Left forelimb (tissue), 1 donor: ENCODE measurements around the gene TSEN2.
"Not testable (repeated sequence)": the region's sequence is repeated elsewhere in the genome, so short reads cannot be mapped to it uniquely, and the experiment has no call there.

Experiments
- DNase-seq: peaks from one replicate; pipeline ENCODE4 v3.0.0-alpha.2; 2018; ENCODE audit warnings: low spot score

The TSEN2 gene

DNA sequence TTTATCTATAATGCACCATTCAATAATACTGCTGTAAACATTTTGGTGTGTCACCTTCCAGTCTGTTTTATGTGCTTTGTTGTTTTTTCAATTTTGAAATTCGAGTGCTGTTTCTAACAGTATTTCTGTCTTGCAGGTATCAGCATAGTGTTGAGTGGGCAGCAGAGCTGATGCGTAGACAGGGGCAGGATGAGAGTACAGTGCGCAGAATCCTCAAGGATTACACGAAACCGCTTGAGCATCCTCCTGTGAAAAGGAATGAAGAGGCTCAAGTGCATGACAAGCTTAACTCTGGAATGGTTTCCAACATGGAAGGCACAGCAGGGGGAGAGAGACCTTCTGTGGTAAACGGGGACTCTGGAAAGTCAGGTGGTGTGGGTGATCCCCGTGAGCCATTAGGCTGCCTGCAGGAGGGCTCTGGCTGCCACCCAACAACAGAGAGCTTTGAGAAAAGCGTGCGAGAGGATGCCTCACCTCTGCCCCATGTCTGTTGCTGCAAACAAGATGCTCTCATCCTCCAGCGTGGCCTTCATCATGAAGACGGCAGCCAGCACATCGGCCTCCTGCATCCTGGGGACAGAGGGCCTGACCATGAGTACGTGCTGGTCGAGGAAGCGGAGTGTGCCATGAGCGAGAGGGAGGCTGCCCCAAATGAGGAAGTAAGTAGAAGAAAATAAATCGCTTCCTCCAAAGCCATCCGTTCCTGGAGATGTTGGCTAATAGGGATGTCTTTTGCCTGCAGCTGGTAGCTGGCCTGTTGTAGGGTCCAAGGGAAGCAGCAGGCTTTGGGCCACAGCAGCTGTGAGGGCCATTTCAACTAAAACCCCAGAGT lies 19.1 kb downstream of the TSEN2 start:
- no peak for DNase-seq

DNA sequence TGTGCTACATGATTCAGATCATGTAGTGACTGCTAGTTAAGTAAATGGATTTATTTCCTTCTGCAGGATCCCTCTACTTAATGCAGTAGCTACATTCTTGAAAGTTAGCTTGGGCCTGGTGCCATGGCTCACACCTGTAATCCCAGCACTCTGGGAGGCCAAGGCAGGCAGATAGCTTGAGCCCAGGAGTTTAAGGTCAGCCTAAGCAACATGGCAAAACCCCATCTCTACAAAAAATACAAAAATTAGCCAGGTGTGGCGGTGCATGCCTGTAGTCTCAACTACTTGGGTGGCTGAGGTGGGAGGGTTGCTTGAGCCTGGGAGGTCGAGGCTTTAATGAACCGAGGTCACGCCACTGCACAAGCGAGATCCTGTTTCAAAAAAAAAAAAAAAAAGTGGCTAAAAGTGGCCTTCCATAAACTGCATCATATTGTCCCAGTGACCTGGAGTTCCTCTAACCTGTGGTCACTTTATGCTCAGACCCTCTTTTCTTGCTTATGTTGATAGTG lies 22.0 kb downstream of the TSEN2 start:
- no peak for DNase-seq

DNA sequence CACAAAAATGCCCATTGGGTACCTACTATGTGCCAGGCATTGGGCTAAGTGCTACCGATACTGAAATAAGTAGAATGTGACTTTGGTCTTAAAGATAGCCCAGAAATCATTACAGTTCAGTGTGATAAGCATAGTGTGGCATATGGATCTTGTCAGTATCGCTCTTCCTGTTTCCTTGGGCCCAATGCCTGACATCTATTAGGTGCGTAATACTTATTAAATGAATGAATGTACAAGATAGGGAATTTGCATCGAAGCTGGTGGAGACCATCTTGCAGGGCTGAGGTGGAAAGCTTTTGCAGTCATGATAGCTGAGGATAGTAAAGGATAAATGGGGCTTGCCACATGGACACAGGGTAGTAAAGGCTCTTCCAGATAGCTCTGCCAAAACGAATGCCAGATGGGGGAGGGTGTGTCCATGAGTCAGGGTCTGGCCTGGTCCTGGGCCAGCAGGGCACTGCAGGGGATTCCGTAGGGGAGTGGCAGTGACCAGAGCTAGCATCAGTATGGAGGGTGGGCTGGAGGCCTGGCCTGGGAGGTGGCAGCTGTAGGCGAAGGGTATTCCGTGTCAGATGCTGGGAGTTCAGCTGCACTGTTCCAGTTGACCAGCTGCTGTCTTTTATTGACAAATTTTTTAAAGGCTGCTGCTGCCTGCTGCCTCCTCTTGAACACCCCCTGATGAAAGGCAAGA lies 23.5 kb downstream of the TSEN2 start:
- peak; percentile 72 for DNase-seq

DNA sequence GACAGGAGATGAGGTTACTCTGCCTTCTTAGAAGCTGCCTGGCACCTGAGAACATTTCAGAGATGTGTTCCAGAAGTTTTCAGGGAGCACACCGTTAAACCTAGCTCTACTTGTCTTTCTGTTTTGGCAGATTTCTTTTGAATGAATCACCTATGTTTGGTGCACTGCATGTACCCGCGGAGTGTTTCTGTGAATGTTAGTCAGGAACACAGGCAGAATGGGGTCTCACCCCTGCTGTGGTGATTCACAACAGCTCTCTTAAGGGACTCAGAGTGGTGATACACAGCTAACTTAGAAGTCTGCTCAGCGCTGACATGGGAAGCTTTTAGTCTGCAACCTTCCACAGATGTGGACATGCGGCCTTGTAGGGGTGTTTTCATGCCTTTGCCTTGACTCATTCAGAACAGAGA lies 24.0 kb downstream of the TSEN2 start:
- DNase-seq = no peak

DNA sequence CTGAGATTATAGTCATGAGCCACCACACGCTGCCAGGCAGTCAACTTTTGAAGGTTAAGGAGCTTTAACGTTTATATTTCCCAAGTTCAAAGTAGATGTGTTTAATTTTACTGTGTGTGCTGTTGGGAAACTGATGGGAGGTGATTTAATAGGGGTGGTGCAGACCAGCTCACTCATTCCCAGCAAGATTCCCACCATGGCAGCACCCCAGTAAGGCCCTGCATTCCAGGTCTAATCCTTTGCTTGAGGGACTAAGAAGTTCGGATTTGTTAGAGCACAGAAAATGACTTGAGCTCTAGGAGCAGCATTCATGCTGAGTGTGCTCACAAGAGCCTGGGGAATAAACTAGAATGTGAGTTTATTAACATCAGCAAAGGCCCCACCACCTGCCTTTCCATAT lies 25.2 kb downstream of the TSEN2 start:
- no peak for DNase-seq

DNA sequence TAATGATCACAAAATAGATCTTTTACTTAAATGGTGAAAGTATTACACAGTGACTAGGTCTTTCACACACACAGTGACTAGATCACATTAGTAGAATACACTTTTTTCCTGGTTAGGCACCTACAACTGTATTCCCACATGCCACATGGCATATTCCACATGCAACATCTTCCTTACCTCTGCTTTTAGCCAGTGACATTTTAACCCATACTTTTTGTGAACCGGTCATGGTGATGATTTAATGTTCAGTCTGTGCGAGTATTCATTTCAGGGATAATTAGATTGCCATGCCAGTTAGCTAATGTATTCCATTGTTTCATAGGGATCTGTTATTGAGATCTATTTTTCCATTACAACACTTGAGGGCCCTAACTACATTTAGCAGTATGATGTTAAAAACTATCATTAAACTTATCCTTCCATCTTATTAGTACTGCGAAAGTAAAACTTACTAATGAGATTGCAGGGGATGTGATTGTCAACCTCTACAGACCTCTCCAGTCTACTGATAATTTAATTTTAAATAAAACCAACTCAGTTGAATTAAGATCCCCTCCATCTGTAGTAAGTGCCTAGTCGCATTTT lies 28.3 kb downstream of the TSEN2 start:
- DNase-seq = no peak

DNA sequence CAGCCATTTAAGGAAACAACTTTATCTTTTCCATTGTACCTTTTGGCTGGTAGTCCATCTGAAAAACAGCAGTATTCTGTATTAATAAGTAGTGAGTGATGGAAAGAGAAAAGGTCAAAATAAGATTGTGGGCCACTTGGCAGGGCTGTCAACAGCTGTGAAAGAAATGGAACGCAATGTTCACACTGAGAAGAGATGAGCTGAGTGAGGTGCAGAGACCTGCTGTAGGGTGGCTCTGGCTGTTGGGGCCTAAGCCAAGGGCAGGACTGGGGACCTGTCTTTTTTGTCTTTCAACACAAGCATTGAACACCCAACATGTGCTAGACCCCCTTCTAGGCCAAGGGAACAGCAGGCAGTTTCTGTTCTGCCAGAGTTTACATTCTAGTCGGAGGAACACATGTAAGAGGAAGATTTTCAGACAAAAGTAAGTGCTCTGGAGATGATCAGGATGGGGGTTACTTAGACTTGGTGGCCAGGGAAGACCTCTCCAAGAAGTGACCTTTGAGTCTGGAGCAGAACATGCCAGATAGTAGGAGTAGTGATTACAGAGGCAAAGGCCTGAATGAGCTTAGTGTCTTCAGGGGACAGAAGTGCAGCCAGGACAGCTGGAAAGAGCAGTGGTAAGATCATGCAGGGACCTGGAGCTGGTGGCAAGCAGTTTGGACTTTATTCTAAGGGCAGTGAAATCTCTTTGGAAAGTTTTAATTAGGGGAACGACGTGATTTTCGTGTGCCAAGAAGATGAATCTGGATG lies 29.6 kb downstream of the TSEN2 start:
- no peak for DNase-seq

DNA sequence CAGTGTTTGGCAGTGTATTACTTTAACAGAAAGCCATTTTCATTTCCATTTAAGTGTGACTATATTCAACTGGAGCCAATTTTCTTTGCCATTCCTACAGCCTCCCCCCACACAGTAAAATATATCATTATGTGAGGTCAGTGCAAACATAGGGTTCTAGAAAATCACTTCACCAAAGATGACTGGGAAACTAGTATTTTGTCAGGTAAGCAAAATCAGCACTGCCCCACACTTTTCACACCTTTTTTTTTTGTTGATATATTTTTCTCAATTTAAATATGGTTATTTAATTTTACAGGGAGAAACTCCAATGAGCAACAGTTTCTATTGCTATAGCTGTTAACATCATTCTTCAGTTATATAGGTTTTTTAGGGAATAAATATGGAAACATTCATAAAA lies 31.4 kb downstream of the TSEN2 start:
- DNase-seq = no peak

DNA sequence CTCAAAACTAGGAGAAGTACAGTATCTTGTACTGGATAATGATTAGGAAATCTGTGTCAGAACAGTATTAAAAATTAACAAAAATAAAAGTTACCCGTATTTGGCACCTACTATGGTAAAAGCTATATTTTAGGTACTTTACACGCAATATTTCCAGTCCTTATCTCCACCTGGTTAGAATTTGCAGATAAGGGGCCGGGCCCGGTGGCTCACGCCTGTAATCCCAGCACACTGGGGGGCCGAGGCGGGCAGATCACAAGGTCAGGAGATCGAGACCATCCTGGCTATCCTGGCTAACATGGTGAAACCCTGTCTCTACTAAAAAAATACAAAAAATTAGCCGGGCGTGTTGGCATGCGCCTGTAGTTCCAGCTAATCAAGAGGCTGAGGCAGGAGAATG lies 32.6 kb downstream of the TSEN2 start:
- no peak for DNase-seq

DNA sequence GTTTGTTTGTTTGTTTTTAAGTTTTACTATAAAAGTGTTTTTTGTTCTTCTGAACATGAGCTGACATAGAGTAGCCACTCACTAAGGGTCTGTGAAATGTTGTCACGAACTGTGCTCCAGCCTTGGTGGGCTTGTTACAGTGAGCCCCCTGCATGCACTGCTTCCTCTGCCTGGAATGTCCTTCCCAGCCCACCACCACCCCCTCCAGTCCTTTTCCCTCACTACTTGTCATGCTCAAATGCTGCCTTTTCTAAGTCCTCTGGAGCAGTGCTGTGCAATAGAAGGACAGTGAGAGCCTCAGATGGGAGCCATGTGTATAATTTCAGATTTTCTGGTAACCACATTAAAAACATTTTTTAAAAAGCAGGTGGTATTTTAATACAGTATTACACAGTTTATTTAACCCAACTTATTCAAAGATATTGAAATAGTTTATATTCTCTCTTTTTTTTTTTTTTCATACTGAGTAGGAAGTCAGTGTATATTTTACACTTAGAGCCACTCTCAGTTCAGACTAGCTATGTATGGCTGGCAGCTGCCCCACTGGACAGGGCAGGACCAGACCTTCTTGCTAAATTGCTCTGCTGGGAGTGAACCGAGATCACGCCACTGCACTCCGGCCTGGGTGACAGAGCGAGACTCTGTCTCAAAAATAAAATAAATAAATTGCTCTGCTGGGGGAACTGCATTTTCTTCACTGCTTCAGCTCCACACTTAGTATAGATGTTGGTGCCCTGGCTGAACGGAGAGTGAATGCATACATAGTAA lies 34.2 kb downstream of the TSEN2 start:
- no peak for DNase-seq

DNA sequence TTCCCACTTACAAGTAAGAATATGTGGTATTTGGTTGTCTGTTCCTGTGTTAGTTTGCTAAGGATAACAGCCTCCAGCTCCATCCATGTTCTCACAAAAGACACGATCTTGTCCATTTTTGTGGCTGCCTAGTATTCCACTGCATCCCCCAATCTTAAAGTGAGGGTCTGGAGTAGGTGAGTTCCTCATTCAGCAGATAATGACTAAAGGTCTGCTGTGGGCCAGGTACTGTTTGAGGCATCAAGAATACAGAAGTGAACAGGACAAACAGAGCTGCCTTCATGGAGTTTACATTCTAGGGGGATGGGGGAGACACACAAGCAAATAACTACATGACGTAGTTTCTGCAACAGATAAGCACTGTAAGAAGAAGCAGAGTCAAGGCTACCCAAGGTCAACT lies 36.7 kb downstream of the TSEN2 start:
- no peak for DNase-seq

DNA sequence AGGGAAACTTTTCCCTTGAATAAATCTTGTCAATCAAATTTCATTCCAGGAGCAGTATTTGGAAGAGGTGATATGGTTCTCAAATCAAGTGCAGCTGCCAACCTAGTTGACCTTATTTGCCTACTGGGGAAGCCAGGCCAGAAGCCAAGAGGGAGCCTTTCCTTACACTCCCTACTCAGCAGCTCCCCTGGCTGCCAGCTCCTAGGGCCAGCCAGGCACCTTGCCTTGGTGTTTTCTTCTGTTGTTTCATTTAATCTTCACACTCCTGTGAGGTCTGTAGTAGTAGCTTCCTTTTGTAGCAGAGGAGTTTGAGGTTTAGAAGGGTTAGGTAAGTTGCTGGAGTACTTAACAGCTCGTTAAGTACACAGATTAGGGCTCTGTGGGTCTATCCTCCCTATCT lies 38.4 kb downstream of the TSEN2 start:
- DNase-seq = no peak

DNA sequence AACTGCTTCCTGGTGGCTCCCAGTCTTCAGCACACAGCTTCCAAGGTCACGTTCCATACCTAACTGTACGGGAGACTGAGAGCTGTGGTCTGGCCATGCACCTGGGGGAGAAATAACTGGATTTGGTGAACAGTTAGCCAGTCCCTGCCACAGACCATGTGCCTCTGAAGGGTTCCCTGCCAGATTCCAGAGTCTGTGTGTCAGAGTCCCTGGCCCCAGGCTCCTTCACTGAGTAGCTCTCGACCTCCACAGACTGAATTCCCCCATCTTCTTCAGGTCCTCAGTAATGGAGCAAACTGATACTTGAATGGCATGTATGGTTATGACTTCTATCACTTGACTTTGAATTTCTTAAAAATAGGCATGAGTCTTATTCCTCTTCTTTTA lies 43.5 kb downstream of the TSEN2 start:
- DNase-seq = no peak

DNA sequence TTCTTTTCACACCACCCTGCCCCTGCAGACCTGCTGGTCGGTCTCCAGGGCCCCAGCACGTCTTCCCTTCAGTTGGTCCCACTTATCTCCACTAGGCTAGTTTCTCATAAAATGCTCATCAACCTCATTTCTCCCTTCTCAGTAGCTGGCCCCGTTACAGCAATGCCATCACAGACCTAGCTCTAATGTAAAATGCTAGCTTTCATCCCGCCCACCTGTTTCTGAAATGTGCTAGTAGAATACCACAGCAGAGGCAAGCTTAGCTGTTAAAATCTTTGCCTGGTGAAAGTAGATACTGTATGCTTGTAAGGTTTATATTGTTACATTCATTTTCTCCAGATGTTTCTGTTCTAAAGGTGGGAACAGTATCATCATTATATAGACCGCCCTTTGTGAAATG lies 47.9 kb downstream of the TSEN2 start:
- no peak for DNase-seq

DNA sequence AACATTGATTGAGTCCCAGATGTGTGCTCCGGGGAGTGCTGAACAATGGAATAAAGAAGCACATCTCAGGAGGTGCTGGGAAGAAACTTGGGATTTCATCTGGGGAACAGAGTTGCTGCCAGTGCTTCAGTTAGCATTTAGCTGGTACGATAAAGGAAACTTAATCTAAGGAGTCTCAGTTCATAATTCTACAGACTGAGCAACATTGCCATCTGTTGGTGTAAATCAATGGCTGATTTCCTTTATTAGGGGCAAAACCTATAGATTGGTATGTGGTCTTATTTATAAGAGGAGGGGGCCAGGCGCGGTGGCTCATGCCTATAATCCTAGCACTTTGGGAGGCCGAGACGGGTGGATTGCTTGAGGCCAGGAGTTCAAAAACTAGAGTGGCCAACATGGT lies 52.1 kb downstream of the TSEN2 start:
- DNase-seq = no peak

DNA sequence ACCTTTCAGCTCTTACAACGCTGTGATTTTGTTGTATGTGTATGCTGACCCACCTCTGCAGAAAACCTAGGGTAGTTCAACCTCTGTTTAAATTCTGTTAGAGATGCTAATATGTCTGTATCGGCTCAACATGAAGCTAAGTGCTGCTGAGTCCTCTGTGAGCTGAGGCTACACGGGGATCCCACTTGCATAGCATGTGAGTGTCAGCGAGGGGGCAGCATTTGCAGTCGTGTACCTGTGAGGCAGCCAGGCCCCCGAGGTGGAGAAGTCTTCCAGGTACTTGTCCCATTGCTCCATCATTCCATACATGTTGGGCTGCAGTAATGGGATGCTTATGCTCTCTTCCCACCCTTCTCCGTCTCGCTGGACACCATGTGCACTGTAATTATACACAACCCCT lies 57.3 kb downstream of the TSEN2 start:
- no peak for DNase-seq

DNA sequence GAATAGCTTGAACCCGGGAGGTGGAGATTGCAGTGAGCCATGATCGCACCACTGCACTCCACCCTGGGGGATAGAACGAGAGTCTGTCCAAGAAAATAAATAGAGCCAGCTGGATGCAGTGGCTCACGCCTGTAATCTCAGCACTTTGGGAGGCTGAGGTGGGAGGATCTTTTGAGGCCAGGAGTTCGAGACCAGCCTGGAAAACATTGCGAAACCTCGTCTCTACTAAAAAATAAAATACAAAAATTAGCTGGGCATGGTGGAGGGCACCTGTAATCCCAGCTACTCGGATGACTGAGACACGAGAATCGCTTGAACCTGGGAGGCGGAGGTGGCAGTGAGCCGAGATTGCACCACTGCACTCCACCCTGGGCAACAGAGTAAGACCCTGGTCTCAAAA lies 59.2 kb downstream of the TSEN2 start:
- not testable (repeated sequence) for DNase-seq

DNA sequence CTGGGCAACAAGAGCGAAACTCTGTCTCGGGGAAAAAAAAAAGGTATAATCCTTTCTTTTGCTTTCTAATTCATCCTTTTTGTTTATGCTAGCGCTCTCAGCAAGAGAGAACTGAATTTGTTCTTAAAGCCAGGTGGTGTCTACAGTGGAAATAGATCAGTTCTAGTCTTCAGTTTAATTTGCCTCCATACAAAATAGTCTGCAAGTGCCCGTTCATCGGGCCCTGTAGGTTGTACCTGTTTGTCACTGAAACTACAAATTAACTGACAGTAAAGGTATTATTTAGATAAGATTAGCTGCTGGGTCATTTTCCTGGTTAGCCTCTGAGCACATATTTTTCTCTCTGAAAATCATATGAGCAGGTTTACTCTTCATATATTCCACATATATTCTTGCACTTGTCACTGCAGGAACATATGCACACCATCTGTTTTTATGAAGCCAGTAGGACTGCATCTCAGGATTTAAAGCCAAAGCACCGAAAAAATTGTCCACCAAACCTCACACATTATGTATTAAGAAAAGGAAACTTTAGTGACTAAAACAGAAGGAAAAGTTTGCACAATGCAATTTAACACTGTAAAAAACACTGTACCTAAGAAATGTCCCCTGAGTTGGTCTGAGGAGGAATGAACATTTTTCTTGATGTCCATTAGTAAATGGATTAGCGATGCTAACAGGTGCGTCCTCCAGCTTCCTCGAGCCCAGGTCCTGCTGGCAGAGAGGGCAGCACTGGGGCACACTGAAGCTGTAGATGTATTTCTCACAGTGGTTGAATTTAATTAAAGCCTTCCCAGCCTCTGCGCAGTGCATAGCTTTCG lies 60.6 kb downstream of the TSEN2 start:
- DNase-seq = no peak

DNA sequence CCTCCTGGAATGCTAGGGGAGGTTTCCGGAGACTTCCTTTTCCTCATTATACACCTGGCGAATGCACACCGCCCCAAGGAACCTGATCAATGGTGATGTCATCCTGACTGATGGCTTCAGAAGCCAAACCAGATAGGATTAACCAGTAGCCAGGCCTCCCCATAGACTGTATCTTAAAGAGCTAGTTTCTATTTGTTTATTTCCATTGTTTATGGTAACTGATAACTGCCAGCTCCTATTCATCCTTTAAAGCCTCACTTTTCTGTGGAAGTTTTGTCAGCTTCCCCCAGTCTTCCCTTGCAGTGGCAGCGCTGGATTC lies 61.2 kb downstream of the TSEN2 start, which contains the start of gene MKRN2OS:
Gene MKRN2OS (minus strand): TSS at position 27 of the 319 bp plus-strand sequence. CDS start 35 bp downstream, outside the sequence.
- no peak for DNase-seq

DNA sequence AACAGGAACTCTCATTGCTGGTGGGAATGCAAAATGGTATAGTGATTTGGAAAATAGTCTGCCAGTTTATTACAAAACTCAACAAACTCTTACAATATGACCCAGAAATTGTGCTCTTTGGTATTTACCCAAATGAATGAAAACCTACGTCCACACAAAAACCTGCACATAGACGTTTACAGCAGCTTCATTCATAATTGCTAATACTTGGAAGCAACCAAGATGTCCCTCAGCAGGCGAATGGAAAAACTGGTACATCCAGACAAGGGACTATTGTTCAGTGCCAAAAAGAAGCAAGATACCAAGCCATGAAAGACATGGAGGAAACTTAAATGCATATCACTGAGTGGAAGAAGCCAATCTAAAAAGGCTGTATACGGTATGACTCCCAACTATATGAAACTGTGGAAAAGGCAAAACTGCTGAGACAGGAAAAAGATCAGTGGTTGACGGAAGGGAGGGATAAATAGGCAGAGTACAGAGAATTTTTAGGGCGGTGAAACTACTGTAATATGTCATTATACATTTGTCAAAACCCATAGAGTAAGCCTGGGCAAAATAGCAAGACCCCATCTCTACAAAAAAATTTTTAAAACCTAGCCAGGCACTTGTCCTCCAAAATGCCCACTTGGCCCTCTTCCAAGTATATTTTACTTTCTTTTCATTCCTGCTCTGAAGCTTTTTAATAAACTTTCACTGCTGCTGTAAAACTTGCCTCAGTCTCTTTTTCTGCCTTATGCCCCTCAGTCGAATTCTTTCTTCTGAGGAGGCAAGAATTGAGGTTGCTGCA lies 65.9 kb downstream of the TSEN2 start:
- no peak for DNase-seq
